ENCODE data around the gene CCR3. TPM values are rescaled to one million over a fixed set of nuclear protein-coding genes. Genes with fewer than 3 reads are reported as not detected.

CCR3 gene
- total and polyA plus RNA-seq, 10 donors: 0.10 to 1.7 (median 0.59) TPM

DNA sequence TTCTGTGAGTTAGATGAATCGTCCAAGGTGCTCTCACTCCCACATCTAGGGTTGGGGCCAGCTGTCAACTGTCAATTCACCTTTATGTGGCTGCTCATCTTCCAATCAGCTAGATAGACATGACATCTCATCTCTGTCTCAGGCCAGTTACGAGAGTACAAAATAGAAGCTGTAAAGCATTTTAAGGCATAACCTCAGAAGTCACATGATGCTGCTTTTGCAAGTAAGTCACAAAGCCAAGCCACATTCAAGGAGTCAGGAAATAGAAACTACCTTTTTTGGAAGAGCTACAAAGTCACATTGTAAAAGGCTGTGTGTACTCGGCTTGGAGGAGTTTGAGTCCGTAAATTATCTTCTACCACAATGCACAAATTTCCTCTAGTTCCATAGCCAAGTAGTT is 29.1 kb upstream of the CCR3 start:
- Histone ChIP-seq H3K36me3 (no peaks in the 10 kb centered on the region), H3K9me3 (no peaks in the 10 kb centered on the region), H3K4me3 (no peak overlapping the region), H3K4me1 (peaks cover 0 to 49% (median 24%) of the 10 kb centered on the region in 6 donors), H3K27me3 (replicated peaks in 1 of 7) (no peaks in the 10 kb centered on the region), H3K27ac (peak overlapping the region in 4 of 8 donors; percentile 9 to 63 (median 56))
- WGBS, 5 donors: 28 to 48% (median 38%) methylated on average over 4 of the region's 4 CpGs
- intact Hi-C loops (cut with DNase I; ENCODE audit: low total_unique reads): no loop called here
- no peak for DNase-seq
- TF ChIP-seq POLR2A (IDR thresholded peaks at IDR 0.05) (no peak), POLR2AphosphoS5 (IDR thresholded peaks at IDR 0.05) (no peak), CTCF (IDR thresholded peaks at IDR 0.05 in 8 of 11, conservative IDR thresholded peaks at IDR 0.05 in 3 of 11) (no peak)

GRCh38 chr3:46214751-46215352 is 27.4 kb upstream of the CCR3 start:
- intact Hi-C loops (cut with DNase I; ENCODE audit: low total_unique reads): no loop called here
- Histone ChIP-seq H3K27ac (no peak overlapping the region), H3K4me3 (no peak overlapping the region), H3K27me3 (replicated peaks in 1 of 7) (no peaks in the 10 kb centered on the region), H3K36me3 (no peaks in the 10 kb centered on the region), H3K9me3 (peaks cover 0 to 4% (median 0%) of the 10 kb centered on the region in 8 donors), H3K4me1 (peaks cover 0 to 32% (median 8%) of the 10 kb centered on the region in 6 donors)
- DNase-seq: no peak
- WGBS, 5 donors: 85 to 100% (median 100%) methylated on average over 1 of the region's 1 CpG
- TF ChIP-seq CTCF (IDR thresholded peaks at IDR 0.05 in 8 of 11, conservative IDR thresholded peaks at IDR 0.05 in 3 of 11) (peak in 7 of 11 experiments; percentile 9 to 48 (median 19)), POLR2AphosphoS5 (IDR thresholded peaks at IDR 0.05) (no peak)

DNA sequence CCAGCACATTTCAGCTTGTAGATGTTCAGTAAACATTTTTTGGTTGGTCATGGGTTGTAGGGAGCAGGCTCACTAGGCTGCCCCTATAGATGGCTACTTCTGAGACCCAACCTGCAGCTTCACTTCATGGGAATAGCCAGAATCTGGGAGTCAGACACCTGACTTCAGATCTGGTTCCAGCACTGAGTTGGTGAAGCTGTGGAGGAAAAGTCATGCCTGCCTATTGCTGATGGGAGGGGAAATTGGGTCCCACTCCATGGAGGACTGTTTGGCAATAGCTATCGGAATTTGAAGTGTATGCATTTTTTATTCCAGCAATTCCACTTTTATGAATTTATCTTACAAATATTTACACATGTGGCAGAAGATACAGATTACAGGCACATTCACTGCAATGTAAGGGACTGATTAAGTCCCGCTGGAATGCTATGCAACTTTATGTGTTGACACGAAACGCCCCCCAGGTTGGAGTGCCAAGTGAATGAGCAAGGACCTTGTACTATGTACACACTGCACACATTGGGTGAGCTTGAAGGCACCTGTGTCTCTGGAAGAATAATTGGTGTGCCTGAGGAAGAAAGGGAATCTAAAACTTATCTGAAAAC is 26.3 kb upstream of the CCR3 start:
- WGBS, 5 donors: 92 to 97% (median 94%) methylated on average over 4 of the region's 4 CpGs
- Histone ChIP-seq H3K36me3 (no peaks in the 10 kb centered on the region), H3K4me3 (no peak overlapping the region), H3K27ac (no peak overlapping the region), H3K9me3 (peaks cover 0 to 5% (median 0%) of the 10 kb centered on the region in 8 donors), H3K27me3 (replicated peaks in 1 of 7) (no peaks in the 10 kb centered on the region), H3K4me1 (peaks cover 0 to 29% (median 7%) of the 10 kb centered on the region in 6 donors)
- no peak for TF ChIP-seq CTCF (IDR thresholded peaks at IDR 0.05 in 8 of 11, conservative IDR thresholded peaks at IDR 0.05 in 3 of 11)
- no peak for TF ChIP-seq POLR2AphosphoS5 (IDR thresholded peaks at IDR 0.05)
- no peak for TF ChIP-seq POLR2A (IDR thresholded peaks at IDR 0.05)
- intact Hi-C loops (cut with DNase I; ENCODE audit: low total_unique reads): no loop called here
- DNase-seq: no peak

- DNase-seq: no peak
- no peak overlapping the region for H3K27ac ChIP-seq
- H3K4me1 ChIP-seq: peaks cover 9 to 45% (median 28%) of the 10 kb centered on the region in 6 donors
- no peak overlapping the region for H3K4me3 ChIP-seq
- intact Hi-C loops (cut with DNase I; ENCODE audit: low total_unique reads): no loop called here
- no peaks in the 10 kb centered on the region for H3K36me3 ChIP-seq
- H3K27me3 ChIP-seq (replicated peaks in 1 of 7): no peaks in the 10 kb centered on the region
- TF ChIP-seq POLR2AphosphoS5 (IDR thresholded peaks at IDR 0.05): no peak
- no peak for TF ChIP-seq POLR2A (IDR thresholded peaks at IDR 0.05)
- no peak for TF ChIP-seq CTCF (IDR thresholded peaks at IDR 0.05 in 8 of 11, conservative IDR thresholded peaks at IDR 0.05 in 3 of 11)
- WGBS, 5 donors: 69 to 87% (median 82%) methylated on average over 2 of the region's 2 CpGs
- H3K9me3 ChIP-seq: peaks cover 0 to 5% (median 0%) of the 10 kb centered on the region in 8 donors
Measured at GRCh38 chr3:46218196-46218709, 24.0 kb upstream of the CCR3 start.

Measured in spleen (tissue), 11 donors.